WERI-Rb-1 (cell line): ENCODE measurements around the gene HIF1A.

Experiments
- DNase-seq: peaks from one replicate; pipeline ENCODE4 v3.0.0-alpha.2; 2020
- H3K27ac ChIP-seq: fragments of 250-450 bp; sonication (Bioruptor Pico); 2 replicates; pipeline ENCODE4 v1.5.1; 2020; ENCODE audit warnings: mild to moderate bottlenecking, moderate library complexity
- H3K27me3 ChIP-seq: fragments of 250-450 bp; sonication (Bioruptor Pico); 2 replicates; pipeline ENCODE4 v1.5.1; 2021; ENCODE audit warnings: mild to moderate bottlenecking, low read depth, moderate library complexity; ENCODE audit not compliant: insufficient read depth, severe bottlenecking
- H3K36me3 ChIP-seq: fragments of 250-450 bp; sonication (Bioruptor Pico); 2 replicates; pipeline ENCODE4 v1.5.1; 2020; ENCODE audit warnings: mild to moderate bottlenecking, moderate library complexity
- H3K4me3 ChIP-seq: 2 replicates; pipeline ENCODE4 v1.5.1; 2011; ENCODE audit warnings: low read depth, mild to moderate bottlenecking, control low read depth, low read length
- H3K9me3 ChIP-seq: fragments of 250-450 bp; sonication (Bioruptor Pico); 2 replicates; pipeline ENCODE4 v1.5.1; 2021; ENCODE audit warnings: mild to moderate bottlenecking, moderate library complexity; ENCODE audit not compliant: severe bottlenecking
- CTCF ChIP-seq: IDR thresholded peaks from 2 replicates; pipeline ENCODE4 v1.5.1; 2011; ENCODE audit warnings: low read depth, mild to moderate bottlenecking, control low read depth, inconsistent platforms, low read length

HIF1A gene

GRCh38 chr14:61659582-61659981 lies 35.7 kb upstream of the HIF1A start:
- Histone ChIP-seq H3K36me3 (no peaks in the 10 kb centered on the region), H3K9me3 (no peaks in the 10 kb centered on the region), H3K27me3 (no peaks in the 10 kb centered on the region), H3K27ac (no peak overlapping the region), H3K4me3 (no peak overlapping the region)
- no peak for TF ChIP-seq CTCF
- no peak for DNase-seq

DNA sequence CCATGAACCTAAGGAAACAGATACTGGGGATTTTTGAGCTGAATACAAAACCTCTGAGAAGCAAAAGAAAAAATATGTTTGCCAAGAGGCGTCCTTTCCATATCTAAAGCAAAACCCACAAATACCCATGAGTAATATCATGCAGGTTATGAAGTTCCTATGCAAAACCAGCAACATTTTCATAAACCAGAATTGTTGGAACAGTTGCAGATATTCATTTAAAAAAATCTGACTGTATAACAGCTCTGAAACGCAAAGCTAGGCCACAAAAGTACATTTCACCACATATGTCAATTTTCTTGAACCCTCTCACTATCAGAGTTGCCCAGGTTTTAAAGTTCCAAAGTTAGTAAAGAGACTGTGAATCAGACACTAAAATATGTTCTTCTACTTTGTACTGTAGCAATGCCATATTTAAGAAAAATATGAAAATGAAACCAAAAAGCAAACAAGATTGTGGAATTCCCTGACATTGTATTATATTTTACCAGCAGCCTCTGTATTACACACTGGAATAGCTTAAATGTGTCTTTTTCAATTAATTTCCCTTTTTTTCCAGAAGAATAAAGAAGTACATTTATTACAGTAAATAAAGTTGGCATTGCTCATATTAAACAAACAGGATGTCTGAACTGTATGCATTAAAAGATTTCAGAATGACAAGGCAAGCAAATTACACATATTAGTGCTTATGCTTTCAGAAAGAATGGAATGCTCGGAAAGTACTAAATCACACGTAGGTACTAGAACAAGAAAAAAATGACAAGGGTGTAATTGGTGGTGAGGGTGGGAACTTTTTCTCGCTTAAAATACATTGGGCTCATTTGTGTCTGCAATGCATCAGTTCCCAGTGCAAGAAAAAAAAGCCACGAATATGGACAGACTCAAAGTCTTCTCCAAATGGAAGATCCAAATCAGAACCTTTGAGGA lies 33.6 kb upstream of the HIF1A start:
- TF ChIP-seq CTCF, result no peak
- no peaks in the 10 kb centered on the region for H3K36me3 ChIP-seq
- H3K27ac ChIP-seq, result no peak overlapping the region
- H3K9me3 ChIP-seq, result no peaks in the 10 kb centered on the region
- no peak for DNase-seq
- no peaks in the 10 kb centered on the region for H3K27me3 ChIP-seq
- H3K4me3 ChIP-seq, result no peak overlapping the region

GRCh38 chr14:61662437-61663311 lies 32.6 kb upstream of the HIF1A start:
- Histone ChIP-seq H3K4me3 (no peak overlapping the region), H3K27ac (no peak overlapping the region), H3K27me3 (no peaks in the 10 kb centered on the region), H3K36me3 (no peaks in the 10 kb centered on the region), H3K9me3 (no peaks in the 10 kb centered on the region)
- DNase-seq, result no peak
- no peak for TF ChIP-seq CTCF

GRCh38 chr14:61663312-61663979 lies 31.9 kb upstream of the HIF1A start:
- no peak for TF ChIP-seq CTCF
- DNase-seq, result no peak

DNA sequence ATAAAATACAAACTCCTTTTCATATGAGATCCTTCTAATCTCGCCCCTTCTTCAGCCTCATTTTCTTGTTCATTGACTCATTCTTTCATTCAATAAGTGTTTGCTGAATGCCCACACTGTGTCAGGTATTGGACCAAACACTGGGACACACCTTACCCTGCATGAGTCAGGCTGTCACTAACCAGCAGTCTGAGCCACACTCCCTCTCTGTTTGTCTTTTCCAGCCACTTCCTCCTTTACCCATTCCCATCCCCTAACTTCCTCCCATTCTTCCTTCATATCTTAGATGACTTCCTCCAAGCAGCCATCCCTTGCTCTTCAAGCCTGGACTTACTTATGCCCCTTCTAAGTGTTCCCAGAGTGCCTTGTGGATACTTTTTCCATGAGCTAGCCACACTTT lies 27.0 kb upstream of the HIF1A start:
- no peaks in the 10 kb centered on the region for H3K27me3 ChIP-seq
- no peak overlapping the region for H3K27ac ChIP-seq
- no peak overlapping the region for H3K4me3 ChIP-seq
- no peaks in the 10 kb centered on the region for H3K36me3 ChIP-seq
- DNase-seq, result no peak
- no peak for TF ChIP-seq CTCF
- H3K9me3 ChIP-seq, result no peaks in the 10 kb centered on the region

More at GRCh38 chr14:61663312-61663979, 31.9 kb upstream of the HIF1A start:
- H3K9me3 ChIP-seq, result no peaks in the 10 kb centered on the region
- no peaks in the 10 kb centered on the region for H3K27me3 ChIP-seq
- H3K27ac ChIP-seq, result no peak overlapping the region
- no peak overlapping the region for H3K4me3 ChIP-seq
- H3K36me3 ChIP-seq, result no peaks in the 10 kb centered on the region
